IMR-90 (cell line): ENCODE data around the gene GRM8. TPM values are rescaled to one million over a fixed set of nuclear protein-coding genes. Genes with fewer than 3 reads are reported as not detected.

Experiments
- ATAC-seq: fragments of 200-7000 bp; cut with Tn5 transposase; 2 replicates; pipeline ENCODE4 v1.9.1; 2020; ENCODE audit warnings: low read depth, mild to moderate bottlenecking, moderate library complexity
- BruUV-seq: library from RNA; stranded (reverse); fragments of 400-500 nt; replicated peaks from 2 replicates; lab custom pipeline; 2021; lab: Mats Ljungman, UMichigan
- CTCF ChIA-PET: fragments of 300-600 bp; formaldehyde crosslinking; extraction: SDS; loops from one replicate; lab custom pipeline; 2021; ENCODE audit warnings: antibody characterized with exemption; lab: Yijun Ruan, JAX
- POLR2A ChIA-PET: fragments of 300-600 bp; sonication (Branson Sonifier 250); formaldehyde crosslinking; loops from one replicate; lab custom pipeline; 2022; ENCODE audit warnings: antibody characterized with exemption; ENCODE audit not compliant: unreplicated experiment; lab: Charles Lee
- DNase-seq: peaks from one replicate; pipeline ENCODE4 v3.0.0; 2013
- H2AFZ ChIP-seq: replicated peaks from 2 replicates; pipeline ENCODE3; 2013; ENCODE audit warnings: low read length, mild to moderate bottlenecking; ENCODE audit not compliant: poor library complexity
- H2AK5ac ChIP-seq: 2 replicates; pipeline ENCODE4 v1.6.1; 2013; ENCODE audit warnings: low read depth, low read length, inconsistent platforms
- H2AK9ac ChIP-seq: replicated peaks from 2 replicates; pipeline ENCODE3; 2013; ENCODE audit warnings: mild to moderate bottlenecking, low read depth, low read length, moderate library complexity; ENCODE audit not compliant: poor library complexity
- H2BK120ac ChIP-seq: 2 replicates; pipeline ENCODE4 v1.6.1; 2013; ENCODE audit warnings: low read depth, low read length, inconsistent platforms
- H2BK15ac ChIP-seq: 3 replicates; pipeline ENCODE4 v1.6.1; 2013; ENCODE audit warnings: low read depth, low read length, inconsistent platforms
- H2BK20ac ChIP-seq: 2 replicates; pipeline ENCODE4 v1.6.1; 2013; ENCODE audit warnings: low read depth, mild to moderate bottlenecking, inconsistent platforms, low read length, moderate library complexity
- H2BK5ac ChIP-seq: 2 replicates; pipeline ENCODE4 v1.6.1; 2013; ENCODE audit warnings: mild to moderate bottlenecking, low read depth, low read length, inconsistent platforms; ENCODE audit not compliant: poor library complexity, severe bottlenecking
- H3K14ac ChIP-seq: replicated peaks from 2 replicates; pipeline ENCODE4 v1.6.1; 2013; ENCODE audit warnings: low read depth, low read length, inconsistent platforms
- H3K18ac ChIP-seq: 2 replicates; pipeline ENCODE4 v1.6.1; 2013; ENCODE audit warnings: low read depth, low read length, control low read depth
- H3K23ac ChIP-seq: 2 replicates; pipeline ENCODE4 v1.6.1; 2013; ENCODE audit warnings: low read depth, low read length, inconsistent platforms
- H3K27ac ChIP-seq: 2 replicates; pipeline ENCODE4 v1.5.1; 2013; ENCODE audit warnings: mild to moderate bottlenecking, control low read depth, low read length; ENCODE audit not compliant: insufficient read depth
- H3K27me3 ChIP-seq: 2 replicates; pipeline ENCODE4 v1.6.1; 2013; ENCODE audit warnings: low read length; ENCODE audit not compliant: control insufficient read depth, insufficient read depth
- H3K36me3 ChIP-seq: 2 replicates; pipeline ENCODE4 v1.6.1; 2013; ENCODE audit warnings: low read length, mixed read lengths; ENCODE audit not compliant: control insufficient read depth, insufficient read depth
- H3K4ac ChIP-seq: 2 replicates; pipeline ENCODE4 v1.6.1; 2013; ENCODE audit warnings: low read depth, low read length, inconsistent platforms
- H3K4me1 ChIP-seq: 2 replicates; pipeline ENCODE4 v1.6.1; 2013; ENCODE audit warnings: low read length, mixed read lengths; ENCODE audit not compliant: control insufficient read depth, insufficient read depth
- H3K4me2 ChIP-seq: 2 replicates; pipeline ENCODE4 v1.6.1; 2013; ENCODE audit warnings: low read depth, mild to moderate bottlenecking, control low read depth, low read length, moderate library complexity
- H3K4me3 ChIP-seq: 2 replicates; pipeline ENCODE4 v1.5.1; 2013; ENCODE audit warnings: low read depth, mild to moderate bottlenecking, control low read depth, low read length, moderate library complexity; ENCODE audit not compliant: insufficient read depth
- H3K56ac ChIP-seq: 2 replicates; pipeline ENCODE4 v1.6.1; 2013; ENCODE audit warnings: low read length, inconsistent platforms; ENCODE audit not compliant: insufficient read depth; ENCODE audit errors: extremely low read depth
- H3K79me1 ChIP-seq, 2 experiments: 2 replicates each; pipeline ENCODE4 v1.6.1; 2013; ENCODE audit warnings: low read length in 2 of 2, inconsistent platforms in 1 of 2, low read depth in 1 of 2
- H3K9ac ChIP-seq: 2 replicates; pipeline ENCODE4 v1.6.1; 2013; ENCODE audit warnings: low read depth, low read length, control low read depth
- H3K9me1 ChIP-seq: 2 replicates; pipeline ENCODE4 v1.6.1; 2013; ENCODE audit warnings: low read length, inconsistent platforms; ENCODE audit not compliant: insufficient read depth
- H3K9me3 ChIP-seq: 2 replicates; pipeline ENCODE4 v1.6.1; 2013; ENCODE audit warnings: low read length; ENCODE audit not compliant: control insufficient read depth, insufficient read depth
- H4K20me1 ChIP-seq: 2 replicates; pipeline ENCODE4 v1.6.1; 2013; ENCODE audit warnings: low read length, inconsistent platforms; ENCODE audit not compliant: insufficient read depth
- H4K5ac ChIP-seq: 2 replicates; pipeline ENCODE4 v1.6.1; 2013; ENCODE audit warnings: mild to moderate bottlenecking, low read depth, low read length, control low read depth
- H4K8ac ChIP-seq, 2 experiments: 2 replicates each; pipeline ENCODE4 v1.6.1; 2013; ENCODE audit warnings: low read depth in 2 of 2, low read length in 2 of 2, control low read depth in 1 of 2, inconsistent platforms in 1 of 2
- H4K91ac ChIP-seq: 2 replicates; pipeline ENCODE4 v1.6.1; 2013; ENCODE audit warnings: low read depth, low read length, inconsistent platforms; ENCODE audit not compliant: insufficient read depth
- CEBPB ChIP-seq: IDR thresholded peaks from 2 replicates; pipeline ENCODE4 v1.6.1; 2012; ENCODE audit warnings: low read depth, low read length, improper control_type of control experiment
- dilution Hi-C: fragments of 300-500 bp; cut with HindIII; formaldehyde crosslinking; loops from one replicate; pipeline ENCODE4 v1.14.3; 2018; ENCODE audit warnings: low sequenced_read_pairs; ENCODE audit not compliant: unreplicated experiment
- in situ Hi-C: fragments of 300-500 bp; cut with MboI; formaldehyde crosslinking; loops from 3 replicates; pipeline ENCODE4 v1.14.3; 2019; ENCODE audit warnings: low sequenced_read_pairs, inconsistent platforms, mixed read lengths
- intact Hi-C: fragments of 100-400 bp; cut with micrococcal nuclease; formaldehyde crosslinking; loops from 2 replicates; pipeline ENCODE4 v1.10.0; 2022
- polyA plus RNA-seq, 3 experiments: library from polyadenylated mRNA; depleted of rRNA; stranded (reverse); fragments of >200 nt; gene quantifications; 2 replicates each; pipeline ENCODE4 v1.2.3, GENCODE V29; 2012; ENCODE audit warnings: low replicate concordance in 1 of 3
- total RNA-seq: library from RNA; depleted of rRNA; stranded (reverse); fragments of >200 nt; gene quantifications from 2 replicates; pipeline ENCODE4 v1.2.3, GENCODE V29; 2012
- TF ChIP-seq, protein P1 (sequence below): conservative IDR thresholded peaks from 2 replicates; pipeline ENCODE4 v1.5.1; 2012; ENCODE audit warnings: mild to moderate bottlenecking, low read depth, low read length, improper control_type of control experiment

Gene GRM8
- total and polyA plus RNA-seq, 2 of the 4 experiments (the other 2 are of a cell fraction): not detected

DNA sequence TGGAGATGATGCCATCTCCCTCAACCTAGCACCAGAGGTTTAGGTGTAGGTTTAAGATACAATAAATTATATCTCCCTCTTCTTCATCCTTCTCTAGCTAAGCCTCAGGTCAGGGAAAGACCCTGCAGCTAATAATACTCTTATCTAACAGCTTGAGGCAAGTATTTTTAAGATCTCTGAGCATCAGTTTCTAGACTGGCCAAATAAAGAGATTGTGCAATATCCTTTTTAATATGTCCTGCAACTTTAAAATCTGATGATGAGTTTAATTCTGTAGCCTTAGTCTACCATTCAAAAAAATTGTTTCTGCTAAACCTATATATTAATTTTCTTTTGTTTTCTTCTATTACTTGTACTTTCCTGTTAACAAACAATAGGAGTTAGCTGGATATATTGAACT lies 850.8 kb downstream of the GRM8 start:
- no peak overlapping the region for H3K4ac ChIP-seq
- H3K27ac ChIP-seq: no peak overlapping the region
- H3K36me3 ChIP-seq: no peaks in the 10 kb centered on the region
- TF ChIP-seq, protein P1, sequence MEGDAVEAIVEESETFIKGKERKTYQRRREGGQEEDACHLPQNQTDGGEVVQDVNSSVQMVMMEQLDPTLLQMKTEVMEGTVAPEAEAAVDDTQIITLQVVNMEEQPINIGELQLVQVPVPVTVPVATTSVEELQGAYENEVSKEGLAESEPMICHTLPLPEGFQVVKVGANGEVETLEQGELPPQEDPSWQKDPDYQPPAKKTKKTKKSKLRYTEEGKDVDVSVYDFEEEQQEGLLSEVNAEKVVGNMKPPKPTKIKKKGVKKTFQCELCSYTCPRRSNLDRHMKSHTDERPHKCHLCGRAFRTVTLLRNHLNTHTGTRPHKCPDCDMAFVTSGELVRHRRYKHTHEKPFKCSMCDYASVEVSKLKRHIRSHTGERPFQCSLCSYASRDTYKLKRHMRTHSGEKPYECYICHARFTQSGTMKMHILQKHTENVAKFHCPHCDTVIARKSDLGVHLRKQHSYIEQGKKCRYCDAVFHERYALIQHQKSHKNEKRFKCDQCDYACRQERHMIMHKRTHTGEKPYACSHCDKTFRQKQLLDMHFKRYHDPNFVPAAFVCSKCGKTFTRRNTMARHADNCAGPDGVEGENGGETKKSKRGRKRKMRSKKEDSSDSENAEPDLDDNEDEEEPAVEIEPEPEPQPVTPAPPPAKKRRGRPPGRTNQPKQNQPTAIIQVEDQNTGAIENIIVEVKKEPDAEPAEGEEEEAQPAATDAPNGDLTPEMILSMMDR: no peak
- peak; percentile 51; the same call in 1 of the 2 replicates for TF ChIP-seq CEBPB
- H2BK5ac ChIP-seq: no peak overlapping the region
- H2BK120ac ChIP-seq: no peak overlapping the region
- H2AK9ac ChIP-seq: no peak overlapping the region
- in situ Hi-C loops: no loop called here
- intact Hi-C loops: no loop called here
- no peak overlapping the region for H3K9ac ChIP-seq
- dilution Hi-C loops: no loop called here
- H2AFZ ChIP-seq: no peak overlapping the region
- no peak overlapping the region for H4K8ac ChIP-seq
- H3K27me3 ChIP-seq: no peaks in the 10 kb centered on the region
- peaks cover 4% of the 10 kb centered on the region; the same call in 1 of the 2 replicates for H3K9me3 ChIP-seq
- no peak overlapping the region for H2AK5ac ChIP-seq
- H3K9me1 ChIP-seq: no peaks in the 10 kb centered on the region
- no peak overlapping the region for H3K4me2 ChIP-seq
- no peak overlapping the region for H2BK20ac ChIP-seq
- H3K56ac ChIP-seq: no peak overlapping the region
- H2BK15ac ChIP-seq: no peak overlapping the region
- H4K20me1 ChIP-seq: no peaks in the 10 kb centered on the region
- no peak for ATAC-seq
- H3K4me3 ChIP-seq: no peak overlapping the region
- no peak overlapping the region for H3K18ac ChIP-seq
- DNase-seq: no peak
- CTCF ChIA-PET: no interaction called here
- no TSS peak for BruUV-seq
- H3K14ac ChIP-seq: no peak overlapping the region
- no peaks in the 10 kb centered on the region for H3K4me1 ChIP-seq
- POLR2A ChIA-PET: no interaction called here
- no peak overlapping the region for H3K23ac ChIP-seq
- no peak overlapping the region for H4K5ac ChIP-seq
- H3K79me1 ChIP-seq: no peaks in the 10 kb centered on the region
- H4K91ac ChIP-seq: no peak overlapping the region
